Measurements from ENCODE around the gene KRT74.
"Not testable (repeated sequence)": the region's sequence is repeated elsewhere in the genome, so short reads cannot be mapped to it uniquely, and the experiment has no call there.

The KRT74 gene

DNA sequence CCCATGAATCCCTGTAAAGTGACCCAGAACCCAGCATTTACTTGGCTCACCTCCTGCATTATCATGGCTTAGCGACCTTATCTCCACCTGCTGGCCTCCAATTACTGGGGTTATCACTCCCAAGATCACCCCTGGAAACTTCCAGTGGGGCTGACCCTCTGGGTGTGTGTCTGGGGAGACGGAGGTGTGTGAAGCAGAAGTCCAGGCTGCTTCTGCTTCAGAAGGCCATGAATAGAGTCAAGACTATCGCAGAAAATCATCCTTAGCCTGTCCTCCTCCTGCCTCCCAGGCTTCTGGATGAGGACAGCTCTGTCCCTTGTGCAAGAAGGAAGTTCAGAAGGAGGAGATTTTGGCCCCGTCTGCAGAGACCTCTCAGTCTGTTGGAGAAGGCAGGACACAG is 28.0 kb upstream of the KRT74 start:
- DNase-seq = no peak

DNA sequence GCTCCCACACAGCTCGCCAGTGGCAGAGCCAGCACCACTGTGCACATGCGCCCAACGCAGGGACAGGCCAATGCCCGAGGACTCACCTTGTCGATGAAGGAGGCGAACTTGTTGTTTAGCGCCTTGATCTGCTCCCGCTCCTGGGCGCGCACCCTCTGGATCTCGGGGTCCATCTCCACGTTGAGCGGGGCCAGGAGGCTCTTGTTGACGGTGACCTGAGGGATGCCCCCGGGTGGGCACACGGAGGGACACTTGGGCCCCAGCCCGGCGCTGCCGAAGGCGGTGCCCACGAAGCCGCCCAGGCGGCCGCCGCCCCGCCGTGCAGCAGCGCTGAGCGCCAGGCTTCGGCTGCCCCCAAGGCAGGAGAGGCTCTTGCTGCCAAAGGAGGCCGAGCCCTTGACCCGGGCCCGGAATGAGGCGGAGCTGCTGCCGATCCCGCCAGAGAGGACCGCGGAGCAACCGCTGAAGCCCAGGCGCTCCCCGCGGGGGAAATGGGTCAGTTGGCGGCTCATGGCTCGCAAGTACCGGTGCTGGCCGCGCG is 27.4 kb upstream of the KRT74 start, which contains the start of gene KRT72:
Gene KRT72 (minus strand): TSS at position 523 of the 541 bp plus-strand sequence. CDS start 11 bp downstream, at position 512.
- no peak for DNase-seq

DNA sequence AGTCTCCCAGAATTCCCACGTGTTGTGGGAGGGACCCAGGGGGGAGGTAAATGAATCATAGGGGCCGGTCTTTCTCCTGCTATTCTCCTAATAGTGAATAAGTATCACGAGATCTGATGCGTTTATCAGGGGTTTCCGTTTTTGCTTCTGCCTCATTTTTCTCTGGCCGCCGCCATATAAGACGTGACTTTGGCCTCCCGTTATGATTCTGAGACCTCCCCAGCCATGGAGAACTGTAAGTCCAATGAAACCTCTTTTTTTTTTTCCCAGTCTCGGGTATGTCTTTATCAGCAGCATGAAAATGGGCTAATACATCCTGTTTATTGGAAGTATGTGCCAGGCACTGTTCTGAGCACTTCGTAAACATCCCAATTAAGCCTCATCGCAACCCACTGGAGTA is 26.8 kb upstream of the KRT74 start:
- DNase-seq = no peak

DNA sequence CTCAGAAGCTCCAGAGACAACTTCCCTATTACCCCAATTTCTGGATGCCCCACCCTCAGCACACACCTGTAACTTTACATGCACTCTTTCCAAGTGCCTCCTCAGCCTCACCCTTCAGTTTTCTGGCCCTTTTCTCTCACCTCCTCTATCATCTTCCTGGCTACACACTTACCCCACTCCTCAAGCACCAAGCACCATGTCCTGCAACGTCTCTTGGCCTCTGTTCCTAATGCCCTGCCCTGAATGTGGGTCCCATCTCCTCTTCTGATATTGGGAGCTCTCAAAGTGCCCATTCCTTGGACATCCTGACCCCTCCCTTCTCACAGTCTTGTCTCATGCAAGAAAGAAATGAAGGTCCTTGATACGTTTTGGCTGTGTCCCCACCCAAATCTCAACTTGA is 26.4 kb upstream of the KRT74 start:
- DNase-seq = no peak

DNA sequence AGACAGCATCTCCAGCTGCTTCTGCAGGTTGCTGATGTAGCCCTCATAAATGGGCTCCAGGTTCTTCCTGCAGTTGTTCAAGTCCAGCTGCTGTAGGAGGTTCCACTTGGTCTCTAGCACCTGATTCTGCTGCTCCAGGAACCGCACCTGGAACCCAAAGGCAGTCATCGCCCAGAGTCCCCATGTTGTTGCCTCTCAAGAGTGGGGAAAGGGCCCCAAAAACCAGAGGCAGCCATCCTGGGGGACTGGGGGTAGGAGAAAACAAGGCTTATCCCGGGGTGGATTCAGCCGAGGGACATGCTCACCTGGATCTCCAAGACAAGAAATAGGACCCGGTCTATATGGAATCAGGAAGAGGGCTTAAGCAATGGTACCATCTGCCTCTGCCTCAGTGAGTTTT is 25.3 kb upstream of the KRT74 start:
- no peak for DNase-seq

DNA sequence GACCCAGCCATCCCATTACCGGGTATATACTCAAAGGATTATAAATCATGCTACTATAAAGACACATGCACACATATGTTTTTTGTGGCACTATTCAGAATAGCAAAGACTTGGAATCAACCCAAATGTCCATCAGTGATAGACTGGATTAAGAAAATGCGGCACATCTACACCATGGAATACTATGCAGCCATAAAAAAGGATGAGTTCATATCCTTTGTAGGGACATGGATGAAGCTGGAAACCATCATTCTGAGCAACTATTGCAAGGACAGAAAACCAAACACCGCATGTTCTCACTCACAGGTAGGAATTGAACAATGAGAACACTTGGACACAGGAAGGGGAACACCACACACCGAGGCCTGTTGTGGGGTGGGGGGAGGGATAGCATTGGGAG is 20.6 kb upstream of the KRT74 start:
- DNase-seq = not testable (repeated sequence)

DNA sequence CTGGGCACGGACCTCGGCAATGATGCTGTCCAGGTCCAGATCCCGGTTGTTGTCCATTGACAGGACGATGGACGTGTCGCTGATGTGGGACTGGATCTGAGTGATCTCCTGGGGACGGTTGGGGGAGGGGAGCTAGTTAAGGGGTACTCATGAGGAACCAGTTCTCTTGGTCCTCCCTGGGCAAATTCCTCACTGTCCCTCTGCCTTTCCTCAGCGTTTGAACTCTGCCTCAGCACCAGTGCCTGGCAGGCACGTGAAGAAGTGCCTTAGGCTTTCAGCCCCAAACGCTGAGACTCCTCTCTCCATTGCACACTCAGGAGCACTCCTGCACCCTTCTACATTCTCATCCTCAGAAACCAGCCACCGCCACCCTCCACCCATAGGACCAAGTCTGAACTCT is 17.9 kb upstream of the KRT74 start:
- peak; percentile 16 for DNase-seq

DNA sequence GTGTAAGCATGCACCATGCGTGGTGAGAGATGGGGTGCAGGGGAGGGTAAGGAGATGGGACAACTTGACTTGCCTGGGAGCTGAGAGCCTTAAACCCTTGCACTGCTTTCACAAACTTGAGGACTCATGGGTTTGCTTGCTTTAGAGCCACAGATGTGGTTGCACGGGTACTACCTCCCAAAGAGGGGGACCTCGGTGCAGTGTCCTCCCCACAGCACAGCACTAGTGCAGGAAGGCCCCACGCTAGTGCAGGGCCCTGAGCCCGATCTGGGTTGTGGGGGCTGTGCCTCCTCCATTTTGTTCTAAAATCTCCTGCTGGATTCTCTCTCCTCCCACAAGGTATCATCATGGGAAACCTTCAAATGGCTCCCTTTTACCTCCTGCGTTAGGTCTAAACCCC is 16.4 kb upstream of the KRT74 start:
- DNase-seq = no peak

DNA sequence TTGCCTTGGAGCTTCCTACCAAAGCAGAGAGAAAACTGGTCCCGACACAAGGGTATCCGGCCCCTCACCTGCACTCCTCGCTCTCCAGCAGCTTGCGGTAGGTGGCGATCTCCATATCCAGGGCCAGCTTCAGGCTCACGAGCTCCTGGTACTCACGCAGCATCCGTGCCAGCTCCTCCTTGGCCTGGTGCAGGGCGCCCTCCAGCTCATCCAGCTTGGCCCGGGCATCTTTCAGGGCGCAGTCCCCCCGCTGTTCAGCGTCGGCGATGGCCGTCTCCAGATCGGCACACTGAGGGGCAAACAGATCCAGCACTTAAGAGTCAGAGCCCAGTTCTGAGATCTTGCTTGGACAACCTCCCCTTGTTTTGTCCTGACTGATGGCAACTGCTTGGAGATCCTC is 13.9 kb upstream of the KRT74 start:
- no peak for DNase-seq

DNA sequence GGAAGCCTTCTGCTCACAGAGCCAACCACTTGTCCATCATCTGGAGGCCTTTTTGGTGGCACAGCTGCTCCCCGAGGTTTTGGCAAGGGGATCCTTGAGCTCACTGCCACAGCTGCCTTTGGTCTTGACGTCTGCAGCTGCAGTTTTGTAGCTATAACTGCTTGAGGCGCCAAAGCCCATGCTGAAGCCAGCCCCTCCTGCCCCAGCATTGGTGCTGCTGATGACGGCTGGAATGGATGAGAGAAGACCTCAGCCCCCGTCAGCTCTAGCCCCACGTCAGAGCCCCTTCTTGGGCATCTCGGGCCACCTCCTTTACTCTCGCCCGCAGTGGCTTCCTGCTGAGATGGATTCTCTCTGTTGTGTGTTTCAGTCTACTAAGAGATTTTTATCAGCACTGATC is 12.3 kb upstream of the KRT74 start:
- no peak for DNase-seq

DNA sequence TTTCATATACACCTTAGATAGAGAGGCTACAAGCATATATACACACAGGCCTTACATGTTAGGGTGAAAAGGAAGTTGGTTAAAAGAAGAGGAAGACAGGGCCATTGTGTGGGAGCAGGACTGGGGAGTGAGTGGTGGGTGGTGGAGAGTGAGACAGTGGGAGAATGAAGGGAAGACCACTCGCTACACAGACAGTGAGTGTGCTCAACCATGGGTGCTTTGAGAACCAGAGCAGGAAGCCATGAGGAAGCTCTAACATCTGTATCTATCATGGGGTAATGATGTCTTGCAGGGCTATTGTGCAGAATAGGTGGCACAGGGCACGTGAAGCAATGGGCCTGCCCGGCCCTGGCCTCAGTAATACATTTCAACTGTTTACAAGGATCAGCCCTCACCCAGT is 11.4 kb upstream of the KRT74 start:
- no peak for DNase-seq

DNA sequence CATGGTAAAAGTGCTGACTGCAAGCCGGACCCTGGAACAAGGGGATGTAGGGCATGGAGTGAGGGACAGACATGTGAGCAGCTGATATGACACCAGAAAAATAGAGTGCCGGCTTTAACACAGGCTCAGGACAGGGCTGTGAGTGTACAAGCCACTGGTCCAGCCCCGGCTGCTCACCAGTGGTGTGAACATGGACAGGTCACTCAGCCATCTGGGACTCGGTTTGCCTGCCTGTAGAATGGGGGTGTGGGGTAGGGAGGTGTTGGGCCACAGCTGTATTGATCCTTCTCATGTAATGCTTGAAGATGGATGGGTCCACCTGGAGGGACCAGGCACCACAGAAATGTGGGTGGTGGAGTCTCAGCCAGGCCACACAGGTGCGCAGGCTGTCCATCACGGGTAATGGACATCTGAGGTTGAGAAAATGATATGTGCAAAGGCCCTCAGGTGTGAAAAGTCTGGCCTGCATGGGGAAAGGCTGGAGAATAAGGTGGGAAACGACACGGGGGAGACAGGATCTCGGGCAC is 10.6 kb upstream of the KRT74 start:
- no peak for DNase-seq

DNA sequence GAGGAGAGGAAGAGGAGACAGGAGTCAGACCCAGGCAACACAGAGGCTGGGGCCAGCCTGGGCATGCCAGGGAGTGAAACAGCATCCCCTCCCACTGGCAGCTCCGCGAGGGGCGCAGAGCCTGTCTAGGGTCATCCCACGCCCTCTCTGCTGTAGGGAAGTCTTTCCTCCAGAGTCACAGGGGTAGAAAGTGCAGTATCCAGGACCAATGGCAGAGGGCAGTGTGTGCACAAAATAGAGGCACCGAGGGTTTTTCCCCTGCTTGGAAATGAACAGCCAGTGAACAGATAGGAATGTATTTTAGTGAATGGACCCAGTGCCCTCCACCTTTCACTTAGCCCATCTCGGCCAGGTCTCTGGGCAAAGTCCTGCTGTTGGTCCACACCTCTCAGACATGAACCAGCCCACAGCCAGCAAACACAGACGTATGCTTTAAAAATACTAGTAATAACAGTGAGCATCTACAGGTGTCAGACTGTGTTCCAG is 9.4 kb upstream of the KRT74 start:
- peak; percentile 66 for DNase-seq

DNA sequence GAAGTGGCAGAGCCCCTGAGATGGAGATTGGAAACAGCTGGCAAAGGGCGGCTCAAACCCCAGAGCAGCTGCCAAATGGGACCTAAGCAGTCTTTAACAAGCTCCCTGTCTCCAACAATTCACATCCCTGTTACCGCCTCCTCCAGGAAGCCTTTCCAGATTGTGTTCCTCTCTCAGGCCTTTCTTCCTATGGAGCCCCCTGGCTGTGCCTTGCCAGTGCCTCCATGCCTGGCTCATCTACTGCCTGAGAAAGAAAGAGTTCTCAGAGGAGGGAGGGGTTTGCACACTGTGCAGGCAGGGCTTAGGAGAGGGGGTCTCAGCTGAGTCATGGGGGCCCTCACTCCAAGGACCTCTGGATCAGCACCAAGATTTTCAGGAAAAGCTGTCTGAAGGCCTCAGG is 8.8 kb upstream of the KRT74 start:
- no peak for DNase-seq

DNA sequence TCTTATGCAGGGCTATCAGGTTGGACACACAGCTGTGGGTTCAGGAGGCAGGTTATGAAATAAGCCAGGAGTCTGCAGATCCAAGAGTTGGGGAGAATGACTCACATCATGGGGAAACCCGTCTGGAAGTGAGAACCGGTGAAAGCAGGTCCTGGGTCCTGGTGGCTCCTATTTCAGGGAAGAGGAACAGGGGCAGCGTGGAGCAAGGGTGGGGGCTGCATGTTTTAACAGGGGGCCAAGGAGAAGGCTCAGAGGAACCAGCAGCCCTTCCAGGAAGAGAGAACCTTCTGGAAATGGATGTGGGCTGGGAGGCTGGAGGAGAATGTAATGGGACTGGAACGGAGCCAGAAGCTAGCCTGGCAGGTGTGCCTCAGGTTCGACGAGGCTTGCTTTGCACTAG is 7.8 kb upstream of the KRT74 start:
- DNase-seq = no peak

DNA sequence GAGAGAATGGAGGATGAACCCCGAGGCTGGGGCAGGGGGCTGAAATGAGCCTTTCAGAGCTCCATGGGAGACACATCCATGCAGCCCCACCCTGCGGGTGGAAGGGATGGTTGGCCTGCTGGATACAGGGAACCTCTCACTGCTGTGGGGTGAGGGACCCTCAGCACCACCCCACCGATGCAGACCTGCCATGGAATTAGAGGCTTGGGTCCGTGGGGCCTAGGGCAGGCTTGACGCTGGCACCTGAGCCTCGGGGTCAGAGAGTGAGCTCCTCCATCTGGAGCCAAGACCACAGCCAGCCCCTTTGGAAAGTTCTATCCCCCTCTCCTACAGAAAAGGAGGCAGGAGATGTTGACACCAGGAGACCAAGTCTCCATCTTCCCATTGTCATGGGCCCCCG is 7.4 kb upstream of the KRT74 start:
- DNase-seq = no peak

DNA sequence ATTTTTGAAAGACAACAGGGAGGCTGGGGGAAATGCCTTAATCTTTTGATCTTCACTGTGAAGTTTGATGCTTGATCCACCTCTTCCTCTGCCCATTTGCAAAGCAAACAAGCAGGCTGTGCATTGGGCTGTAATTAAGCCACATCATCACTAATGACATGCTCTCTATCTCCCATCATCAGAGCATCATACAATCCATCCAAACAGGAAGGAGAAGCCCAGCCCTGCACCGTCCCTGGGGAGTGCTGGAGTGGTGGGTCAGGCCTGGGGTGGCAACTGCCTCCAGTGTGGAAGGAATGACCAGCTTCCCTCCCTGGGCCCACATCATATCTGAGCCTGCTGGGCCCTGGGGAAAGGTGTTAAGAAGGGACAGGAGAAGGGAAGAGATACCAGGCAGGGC is 6.9 kb upstream of the KRT74 start:
- DNase-seq = no peak

DNA sequence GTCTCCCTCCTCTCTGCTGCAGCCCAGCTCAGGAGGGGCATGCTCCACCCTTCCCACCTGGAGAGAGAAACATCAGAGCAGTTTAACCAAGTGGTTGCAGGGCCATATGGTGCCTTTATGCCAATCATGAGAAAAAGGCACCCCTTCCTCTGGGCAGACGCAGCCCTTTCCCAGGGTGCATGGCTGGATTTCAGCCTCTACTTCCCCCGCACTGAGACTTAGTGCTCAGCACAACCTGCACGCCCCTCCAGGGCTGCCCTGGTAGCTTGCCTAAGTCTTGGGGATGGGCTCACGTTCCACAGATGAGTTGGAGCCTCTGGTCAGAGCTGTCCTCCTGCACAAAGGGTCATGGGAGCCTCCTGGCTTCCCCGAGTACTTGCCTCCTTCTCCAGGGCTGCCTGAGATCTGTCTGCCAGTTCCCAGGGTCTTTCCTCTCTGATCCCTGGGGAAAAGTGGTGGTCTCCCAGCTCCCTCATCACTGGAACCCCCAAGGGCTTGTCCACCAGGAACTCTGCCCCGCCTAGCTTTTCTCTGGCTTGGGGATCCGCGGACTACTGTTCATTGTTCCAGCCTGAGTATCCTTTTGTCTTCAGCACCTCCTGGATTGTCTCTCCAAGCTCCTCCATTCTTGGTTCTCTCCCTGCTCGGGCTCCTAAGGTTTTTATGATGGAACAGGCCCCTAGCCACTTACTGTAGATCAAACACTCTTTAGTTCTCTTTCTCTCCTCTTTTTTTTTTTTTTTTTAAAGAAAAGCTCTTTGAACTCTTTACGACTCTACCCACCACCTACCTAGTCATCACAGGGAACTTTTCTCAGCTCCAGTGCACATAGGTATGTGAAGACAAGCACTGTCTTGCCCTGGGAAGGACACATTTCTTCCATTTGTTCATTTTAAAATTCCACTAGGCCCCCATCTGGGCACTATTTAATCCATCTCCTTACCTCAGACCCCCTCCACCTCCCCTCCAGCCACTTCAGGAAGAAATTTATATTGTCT is 6.1 kb upstream of the KRT74 start:
- no peak for DNase-seq

DNA sequence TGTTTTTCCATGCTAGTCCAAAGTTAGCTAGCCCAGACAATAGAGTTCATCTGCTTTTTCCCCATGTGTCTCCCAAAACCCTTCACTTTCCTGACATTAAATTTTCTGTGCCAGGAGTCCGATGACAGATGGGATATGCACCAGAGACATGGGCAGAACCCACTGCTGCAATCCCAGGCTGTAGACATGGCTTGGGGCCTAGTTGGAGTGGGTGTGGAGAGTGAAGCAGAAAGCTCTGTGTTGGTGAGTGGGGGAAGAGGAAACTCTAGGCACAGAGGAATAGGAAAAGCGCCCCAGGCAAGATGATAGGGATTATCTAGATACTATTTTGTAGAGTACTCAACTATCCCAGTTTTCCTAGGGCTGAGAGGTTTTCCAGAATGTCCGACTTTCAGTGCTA is 4.8 kb upstream of the KRT74 start:
- peak; percentile 6 for DNase-seq

DNA sequence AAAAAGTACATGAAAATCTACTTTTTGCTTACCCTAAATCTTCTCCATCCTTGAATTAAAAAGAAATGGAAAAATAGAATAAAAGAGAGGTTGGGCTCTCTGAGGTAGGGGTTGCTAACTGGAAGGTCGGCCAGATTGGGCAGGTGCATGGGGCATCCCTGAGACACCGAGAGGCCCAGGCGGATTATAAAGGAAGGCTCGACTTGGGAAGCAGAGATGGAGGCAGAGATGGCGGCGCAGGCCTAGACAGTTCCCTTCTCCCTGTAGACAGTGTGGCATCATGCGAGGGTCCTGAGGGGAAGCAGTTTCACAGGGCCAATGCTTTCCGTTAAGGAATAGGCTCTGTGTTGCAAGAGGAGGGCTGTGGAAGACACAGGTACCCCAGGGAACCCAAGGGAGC is 3.7 kb upstream of the KRT74 start:
- DNase-seq = peak; percentile 7

DNA sequence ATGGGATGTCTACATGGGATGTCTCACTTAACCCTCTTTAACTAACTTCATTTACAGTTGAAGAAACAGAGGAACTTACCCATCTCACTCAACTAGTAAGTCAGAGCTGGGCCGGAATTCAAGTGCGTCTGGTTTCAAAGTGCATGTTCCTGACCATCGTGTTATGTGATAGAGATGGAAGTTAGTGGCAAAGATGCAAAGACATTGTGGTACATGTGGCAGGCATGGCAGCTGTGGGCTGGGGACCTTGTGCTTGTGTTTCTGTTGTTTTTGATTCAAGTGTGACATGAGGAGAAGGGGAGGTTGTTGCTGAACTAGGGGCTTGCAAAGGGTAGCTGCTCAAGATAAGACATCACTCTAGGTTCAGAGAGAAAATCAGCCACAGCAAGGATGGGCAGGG is 2.3 kb upstream of the KRT74 start:
- DNase-seq = peak; percentile 19

DNA sequence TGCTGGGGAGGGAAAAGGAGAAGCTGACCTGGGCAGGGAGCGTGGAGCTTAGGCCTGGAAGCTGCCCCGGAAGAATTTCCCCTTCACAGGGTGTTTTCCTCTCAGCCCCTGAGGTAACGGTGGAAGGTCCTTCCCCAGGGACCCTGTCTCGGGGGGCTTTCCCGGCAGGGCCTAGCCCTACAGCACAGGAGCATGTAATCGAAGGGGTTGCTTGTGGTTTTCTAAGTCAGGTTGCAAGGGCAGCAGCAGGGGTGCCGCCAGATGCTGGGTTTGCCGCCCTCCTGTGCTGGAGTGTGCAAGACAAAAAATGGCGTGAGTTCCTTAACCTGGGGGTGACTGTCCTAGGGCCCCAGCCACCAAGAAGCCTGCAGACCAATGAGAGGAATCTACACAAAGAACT is 1.6 kb upstream of the KRT74 start:
- DNase-seq = peak; percentile 19

DNA sequence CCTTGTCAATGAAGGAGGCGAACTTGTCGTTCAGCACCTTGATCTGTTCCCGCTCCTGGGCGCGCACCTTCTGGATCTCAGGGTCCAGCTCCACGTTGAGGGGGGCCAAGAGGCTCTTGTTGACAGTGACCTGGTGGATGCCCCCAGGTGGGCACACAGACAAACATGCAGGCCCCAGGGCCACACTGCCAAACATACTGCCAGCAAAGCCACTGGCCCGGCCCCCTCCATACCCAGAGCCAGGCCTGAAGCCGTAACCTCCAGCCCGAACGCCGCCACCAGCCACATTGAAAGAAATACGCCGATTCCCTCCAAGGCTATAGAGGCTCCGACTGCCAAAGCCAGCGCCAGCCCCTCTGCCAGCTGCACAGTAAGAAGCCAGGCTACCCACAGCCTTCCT is 337 bp downstream of the KRT74 start:
- DNase-seq = peak; percentile 4

DNA sequence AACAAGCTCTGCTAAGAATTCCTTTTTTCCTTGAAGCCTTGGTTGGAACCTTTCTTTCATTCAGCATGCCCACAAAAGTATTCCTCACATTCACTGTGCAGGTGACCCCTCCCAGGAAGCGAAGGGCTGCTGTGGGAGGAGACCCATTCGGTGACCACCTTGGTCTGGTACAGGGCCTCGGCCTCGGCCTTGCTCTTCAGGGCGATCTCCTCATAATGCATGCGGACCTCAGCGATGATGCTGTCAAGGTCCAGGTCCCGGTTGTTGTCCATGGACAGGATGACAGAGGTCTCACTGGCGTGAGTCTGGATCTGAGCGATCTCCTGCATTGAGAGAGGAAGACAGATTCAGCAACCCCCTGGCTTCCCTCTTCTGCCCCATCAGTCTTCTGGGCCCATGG is 3.1 kb downstream of the KRT74 start:
- no peak for DNase-seq
